Smooth muscle cell (in vitro differentiated cells): ENCODE results near the gene SOCS7. TPM values are rescaled to one million over a fixed set of nuclear protein-coding genes. Genes with fewer than 3 reads are reported as not detected.

Experiments used
- DNase-seq: peaks from one replicate; lab custom pipeline; 2025; ENCODE audit not compliant: unreplicated experiment; lab: John Stamatoyannopoulos, UW
- H2AFZ ChIP-seq: fragments of 200-600 bp; sonication (generic); 2 replicates; pipeline ENCODE4 v1.6.0; 2016; ENCODE audit warnings: antibody characterized with exemption, low read depth, mild to moderate bottlenecking
- H3F3A ChIP-seq: fragments of 200-600 bp; sonication (generic); 2 replicates; pipeline ENCODE4 v1.6.0; 2017; ENCODE audit warnings: antibody characterized with exemption, low read depth
- H3K27ac ChIP-seq: fragments of 200-600 bp; sonication (generic); 2 replicates; pipeline ENCODE4 v1.5.1; 2016; ENCODE audit warnings: low read depth, mild to moderate bottlenecking
- H3K27me3 ChIP-seq: fragments of 200-600 bp; sonication (generic); 2 replicates; pipeline ENCODE4 v1.6.1; 2016; ENCODE audit warnings: low read depth, mild to moderate bottlenecking
- H3K36me3 ChIP-seq: fragments of 200-600 bp; sonication (generic); 2 replicates; pipeline ENCODE4 v1.5.1; 2016; ENCODE audit warnings: low read depth
- H3K4me1 ChIP-seq: fragments of 200-600 bp; sonication (generic); 2 replicates; pipeline ENCODE4 v1.5.1; 2016; ENCODE audit warnings: low read depth
- H3K4me2 ChIP-seq: fragments of 200-600 bp; sonication (generic); 2 replicates; pipeline ENCODE4 v1.6.0; 2016; ENCODE audit warnings: mild to moderate bottlenecking
- H3K4me3 ChIP-seq: fragments of 200-600 bp; sonication (generic); 2 replicates; pipeline ENCODE4 v1.5.1; 2016; ENCODE audit warnings: mild to moderate bottlenecking
- H3K79me2 ChIP-seq: fragments of 200-600 bp; sonication (generic); 2 replicates; pipeline ENCODE4 v1.6.0; 2016; ENCODE audit warnings: low read depth, mild to moderate bottlenecking
- H3K9ac ChIP-seq: fragments of 200-600 bp; sonication (generic); 2 replicates; pipeline ENCODE4 v1.6.0; 2016; ENCODE audit warnings: low read depth
- H3K9me3 ChIP-seq: fragments of 200-600 bp; sonication (generic); replicated peaks from 2 replicates; pipeline ENCODE4 v1.5.1; 2016; ENCODE audit warnings: low read depth
- H4K20me1 ChIP-seq: fragments of 200-600 bp; sonication (generic); 2 replicates; pipeline ENCODE4 v1.6.0; 2016; ENCODE audit warnings: low read depth
- CTCF ChIP-seq: fragments of 200-600 bp; sonication (generic); IDR thresholded peaks from 2 replicates; pipeline ENCODE4 v1.5.1; 2017; ENCODE audit warnings: borderline replicate concordance, mild to moderate bottlenecking, antibody characterized with exemption; ENCODE audit not compliant: insufficient read depth, poor library complexity, severe bottlenecking
- WGBS: methylation state at CpG from one replicate; pipeline ENCODE4 v1.1.7; 2016; ENCODE audit warnings: low lambda C conversion rate; 5-methylcytosine and 5-hydroxymethylcytosine counted together
- polyA plus RNA-seq: library from polyadenylated mRNA; unstranded; fragments of >200 nt; fragmentation: Nextera tagmentation; extraction: Ambion mirVana; gene quantifications from 2 replicates; pipeline ENCODE4 v1.2.1, GENCODE V29; 2016
- total RNA-seq: library from RNA; depleted of rRNA; stranded (reverse); fragments of >200 nt; gene quantifications from 2 replicates; pipeline ENCODE4 v1.2.3, GENCODE V29; 2014

The SOCS7 gene
- total and polyA plus RNA-seq, 2 experiments from 2014 or later: 0.89 to 6.2 TPM

DNA sequence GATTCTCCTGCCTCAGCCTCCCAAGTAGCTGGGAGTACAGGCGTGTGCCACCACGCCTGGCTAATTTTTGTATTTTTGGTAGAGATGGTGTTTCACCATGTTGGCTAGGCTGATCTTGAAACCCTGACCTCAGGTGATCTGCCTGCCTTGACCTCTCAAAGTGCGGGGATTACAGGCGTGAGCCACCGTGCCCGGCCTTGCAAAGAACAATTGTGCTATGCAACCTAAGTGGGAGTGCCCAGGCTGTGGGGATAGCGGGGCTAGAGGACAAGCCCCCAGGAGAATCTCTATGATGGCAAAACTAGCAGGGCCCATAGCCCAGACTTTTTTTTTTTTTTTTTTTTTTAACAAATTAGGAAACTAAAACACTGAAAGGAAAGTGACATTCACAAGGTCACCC lies 5.9 kb upstream of the SOCS7 start:
- Histone ChIP-seq H2AFZ (no peak overlapping the region), H3F3A (no peaks in the 10 kb centered on the region), H3K9ac (no peak overlapping the region), H3K36me3 (no peaks in the 10 kb centered on the region), H3K4me1 (no peaks in the 10 kb centered on the region), H4K20me1 (no peaks in the 10 kb centered on the region), H3K27ac (no peak overlapping the region), H3K4me2 (no peak overlapping the region), H3K27me3 (no peaks in the 10 kb centered on the region), H3K9me3 (no peaks in the 10 kb centered on the region), H3K79me2 (no peaks in the 10 kb centered on the region), H3K4me3 (no peak overlapping the region)
- no peak for TF ChIP-seq CTCF
- WGBS: 94% methylated on average over 7 of the region's 7 CpGs
- no peak for DNase-seq

DNA sequence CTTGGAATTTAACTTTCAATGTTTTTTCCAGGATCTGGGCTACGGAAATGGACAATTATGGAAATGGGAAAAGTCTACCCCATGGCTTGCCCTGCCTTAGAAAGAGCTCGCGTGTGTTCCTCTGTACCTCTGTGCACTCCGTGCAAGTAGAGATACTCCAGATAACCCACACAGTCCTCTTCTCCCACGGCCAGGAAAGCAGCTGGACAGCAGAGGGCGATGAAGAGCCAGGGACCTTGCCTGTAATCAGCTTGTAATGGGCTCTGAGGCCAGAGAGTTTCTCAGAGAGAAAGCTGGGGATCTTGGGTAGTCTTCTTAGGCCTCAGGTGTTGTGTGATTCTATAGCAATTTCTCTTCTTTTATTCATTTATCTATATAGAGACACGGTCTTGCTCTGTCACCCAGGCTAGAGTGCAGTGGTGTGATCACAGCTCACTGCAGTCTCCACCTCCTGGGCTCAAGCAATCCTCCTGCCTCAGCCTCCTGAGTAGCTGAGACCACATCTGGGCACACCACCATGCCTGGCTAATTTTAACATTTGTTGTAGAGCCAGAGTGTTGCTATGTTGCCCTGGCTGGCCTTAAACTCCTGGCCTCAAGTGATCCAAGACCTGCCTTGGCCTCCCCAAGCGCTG lies 2.4 kb upstream of the SOCS7 start:
- Histone ChIP-seq H3F3A (no peaks in the 10 kb centered on the region), H3K36me3 (no peaks in the 10 kb centered on the region), H2AFZ (no peak overlapping the region), H3K9ac (no peak overlapping the region), H3K4me2 (no peak overlapping the region), H3K79me2 (peaks cover 21% of the 10 kb centered on the region), H3K27me3 (no peaks in the 10 kb centered on the region), H3K27ac (no peak overlapping the region), H3K4me3 (no peak overlapping the region), H3K9me3 (no peaks in the 10 kb centered on the region), H3K4me1 (peaks cover 11% of the 10 kb centered on the region), H4K20me1 (peaks cover 18% of the 10 kb centered on the region)
- DNase-seq: peak; percentile 39
- WGBS: 17% methylated on average over 8 of the region's 8 CpGs
- TF ChIP-seq CTCF: peak; percentile 80

- H3K27ac ChIP-seq: no peak overlapping the region
- H3K27me3 ChIP-seq: no peaks in the 10 kb centered on the region
- no peaks in the 10 kb centered on the region for H3K9me3 ChIP-seq
- H3K4me2 ChIP-seq: no peak overlapping the region
- H3F3A ChIP-seq: no peaks in the 10 kb centered on the region
- DNase-seq: no peak
- H2AFZ ChIP-seq: no peak overlapping the region
- H4K20me1 ChIP-seq: peaks cover 26% of the 10 kb centered on the region
- TF ChIP-seq CTCF: no peak
- no peaks in the 10 kb centered on the region for H3K36me3 ChIP-seq
- peaks cover 17% of the 10 kb centered on the region for H3K4me1 ChIP-seq
- H3K79me2 ChIP-seq: peaks cover 30% of the 10 kb centered on the region
- no peak overlapping the region for H3K4me3 ChIP-seq
- 93% methylated on average over 2 of the region's 2 CpGs for WGBS
- no peak overlapping the region for H3K9ac ChIP-seq
Measured at GRCh38 chr17:38350035-38350434, 1.6 kb upstream of the SOCS7 start.
